Rectal smooth muscle tissue (tissue), 1 donor: ENCODE measurements around the gene GOLT1A.

Experiments
- H3K27ac ChIP-seq: one replicate; pipeline ENCODE4 v1.7.0; 2013; ENCODE audit warnings: low read depth, low read length, inconsistent platforms
- H3K27me3 ChIP-seq: one replicate; pipeline ENCODE4 v1.7.0; 2013; ENCODE audit warnings: low read length; ENCODE audit not compliant: control insufficient read depth, insufficient read depth
- H3K36me3 ChIP-seq: one replicate; pipeline ENCODE4 v1.7.0; 2013; ENCODE audit warnings: low read length; ENCODE audit not compliant: control insufficient read depth, insufficient read depth
- H3K4me1 ChIP-seq: one replicate; pipeline ENCODE4 v1.7.0; 2013; ENCODE audit warnings: low read length; ENCODE audit not compliant: control insufficient read depth, insufficient read depth
- H3K4me3 ChIP-seq: one replicate; pipeline ENCODE4 v1.7.0; 2013; ENCODE audit warnings: low read length
- H3K9ac ChIP-seq: one replicate; pipeline ENCODE4 v1.7.0; 2013; ENCODE audit warnings: low read length

The GOLT1A gene

GRCh38 chr1:204174958-204175357 lies 38.8 kb downstream of the GOLT1A start:
- no peaks in the 10 kb centered on the region for H3K4me1 ChIP-seq

DNA sequence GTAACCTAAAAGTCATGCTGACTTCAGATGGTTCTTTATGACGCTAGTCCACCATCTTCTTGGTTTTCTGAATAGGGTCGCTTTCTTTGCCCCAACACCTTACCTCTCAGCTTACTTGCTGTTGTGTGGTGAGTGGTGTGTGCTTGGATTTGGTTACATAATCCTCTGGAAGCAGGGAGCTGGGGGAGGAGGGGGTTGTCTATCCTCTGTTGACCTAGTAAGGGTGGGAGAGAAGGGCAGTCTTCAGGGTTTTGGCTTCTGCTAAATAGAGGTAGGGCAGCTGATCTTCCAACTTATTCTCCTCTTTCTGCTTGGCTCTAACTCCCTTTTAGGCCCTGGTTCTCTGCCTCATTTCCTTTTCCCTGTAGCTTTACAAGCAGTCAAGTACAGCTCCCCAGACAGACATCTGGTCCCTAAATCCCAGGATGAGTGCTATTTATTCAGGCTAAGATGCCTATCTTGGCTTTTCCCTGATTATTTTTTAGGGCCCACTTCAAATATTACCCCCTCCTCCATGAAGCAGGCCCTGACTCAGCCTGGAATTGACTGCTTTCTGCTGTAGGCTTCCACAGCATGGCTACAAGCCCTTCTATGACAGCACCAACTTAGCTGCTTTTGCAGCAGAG lies 41.3 kb downstream of the GOLT1A start:
- H3K36me3 ChIP-seq, result no peaks in the 10 kb centered on the region
- no peak overlapping the region for H3K27ac ChIP-seq
- H3K9ac ChIP-seq, result no peak overlapping the region
- no peak overlapping the region for H3K4me3 ChIP-seq
- no peaks in the 10 kb centered on the region for H3K4me1 ChIP-seq
- no peaks in the 10 kb centered on the region for H3K27me3 ChIP-seq

More at GRCh38 chr1:204174958-204175357, 38.8 kb downstream of the GOLT1A start:
- Histone ChIP-seq H3K27me3 (no peaks in the 10 kb centered on the region), H3K4me3 (no peak overlapping the region), H3K36me3 (no peaks in the 10 kb centered on the region), H3K9ac (no peak overlapping the region), H3K27ac (no peak overlapping the region)

DNA sequence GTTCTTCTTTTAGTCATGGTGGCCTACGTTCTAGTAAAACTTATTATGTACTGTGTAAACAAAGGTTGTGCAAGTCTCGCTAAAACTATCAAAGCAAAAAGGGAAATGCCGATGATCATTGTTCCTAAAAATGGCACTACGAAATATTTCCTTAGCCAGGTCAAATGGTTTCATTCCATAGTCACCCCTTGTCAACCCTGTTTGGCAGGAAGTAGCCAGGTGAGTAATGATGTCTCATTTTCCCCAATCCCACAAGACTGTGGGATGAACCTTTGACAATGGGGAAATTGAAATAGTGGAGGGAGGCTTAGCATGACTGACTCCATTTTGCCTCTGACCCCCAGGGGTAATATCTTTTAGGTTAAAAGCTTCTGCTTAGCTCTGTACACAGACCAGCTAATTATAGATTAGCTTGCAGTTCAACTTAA lies 42.0 kb downstream of the GOLT1A start:
- Histone ChIP-seq H3K4me1 (no peaks in the 10 kb centered on the region), H3K27ac (no peak overlapping the region), H3K36me3 (no peaks in the 10 kb centered on the region), H3K4me3 (no peak overlapping the region), H3K27me3 (no peaks in the 10 kb centered on the region), H3K9ac (no peak overlapping the region)

- no peak overlapping the region for H3K4me3 ChIP-seq
- H3K4me1 ChIP-seq, result no peaks in the 10 kb centered on the region
- no peak overlapping the region for H3K27ac ChIP-seq
- no peak overlapping the region for H3K9ac ChIP-seq
- H3K36me3 ChIP-seq, result no peaks in the 10 kb centered on the region
- H3K27me3 ChIP-seq, result no peaks in the 10 kb centered on the region
Measured at GRCh38 chr1:204170494-204171155, 43.2 kb downstream of the GOLT1A start.

- Histone ChIP-seq H3K4me1 (no peaks in the 10 kb centered on the region), H3K9ac (no peak overlapping the region), H3K27me3 (no peaks in the 10 kb centered on the region), H3K36me3 (no peaks in the 10 kb centered on the region), H3K27ac (no peak overlapping the region), H3K4me3 (no peak overlapping the region)
Measured at GRCh38 chr1:204169858-204170257, 43.9 kb downstream of the GOLT1A start.

DNA sequence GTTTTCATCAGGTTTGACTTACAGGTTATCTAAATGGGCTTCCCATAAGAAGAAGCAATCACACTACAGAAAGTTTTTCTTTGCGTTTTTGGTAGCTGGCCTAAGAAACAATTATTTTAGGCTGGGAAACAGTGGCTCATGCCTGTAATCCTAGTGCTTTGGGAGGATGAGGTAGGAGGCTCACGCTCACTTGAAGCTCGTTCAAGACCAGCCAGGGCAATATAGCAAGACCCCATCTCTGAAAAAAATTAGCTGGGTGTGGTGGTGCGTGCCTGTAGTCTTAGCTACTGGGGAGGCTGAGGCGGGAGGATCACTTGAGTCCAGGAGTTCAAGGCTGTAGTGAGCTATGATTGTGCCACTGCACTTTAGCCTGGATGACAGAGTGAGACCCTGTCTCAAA lies 46.1 kb downstream of the GOLT1A start:
- H3K4me1 ChIP-seq, result no peaks in the 10 kb centered on the region
- no peaks in the 10 kb centered on the region for H3K27me3 ChIP-seq
- no peak overlapping the region for H3K4me3 ChIP-seq
- H3K36me3 ChIP-seq, result no peaks in the 10 kb centered on the region
- no peak overlapping the region for H3K9ac ChIP-seq
- H3K27ac ChIP-seq, result no peak overlapping the region

- H3K27ac ChIP-seq, result no peak within 1 kb of the TSS
- H3K27me3 ChIP-seq, result no peaks in the 10 kb centered on the region
- H3K4me1 ChIP-seq, result no peaks in the 10 kb centered on the region
- no peak within 1 kb of the TSS for H3K4me3 ChIP-seq
- H3K9ac ChIP-seq, result no peak within 1 kb of the TSS
- H3K36me3 ChIP-seq, result no peaks in the 10 kb centered on the region
Measured at GRCh38 chr1:204166219-204166618, 47.6 kb downstream of the GOLT1A start, which contains the start of gene REN. Gene REN (minus strand): TSS chr1:204166337. CDS start chr1:204166293, 44 bp downstream.

GRCh38 chr1:204162494-204163074 lies 51.2 kb downstream of the GOLT1A start:
- no peak overlapping the region for H3K9ac ChIP-seq
- H3K4me1 ChIP-seq, result no peaks in the 10 kb centered on the region
- no peaks in the 10 kb centered on the region for H3K36me3 ChIP-seq
- H3K27me3 ChIP-seq, result no peaks in the 10 kb centered on the region
- no peak overlapping the region for H3K27ac ChIP-seq
- H3K4me3 ChIP-seq, result no peak overlapping the region

DNA sequence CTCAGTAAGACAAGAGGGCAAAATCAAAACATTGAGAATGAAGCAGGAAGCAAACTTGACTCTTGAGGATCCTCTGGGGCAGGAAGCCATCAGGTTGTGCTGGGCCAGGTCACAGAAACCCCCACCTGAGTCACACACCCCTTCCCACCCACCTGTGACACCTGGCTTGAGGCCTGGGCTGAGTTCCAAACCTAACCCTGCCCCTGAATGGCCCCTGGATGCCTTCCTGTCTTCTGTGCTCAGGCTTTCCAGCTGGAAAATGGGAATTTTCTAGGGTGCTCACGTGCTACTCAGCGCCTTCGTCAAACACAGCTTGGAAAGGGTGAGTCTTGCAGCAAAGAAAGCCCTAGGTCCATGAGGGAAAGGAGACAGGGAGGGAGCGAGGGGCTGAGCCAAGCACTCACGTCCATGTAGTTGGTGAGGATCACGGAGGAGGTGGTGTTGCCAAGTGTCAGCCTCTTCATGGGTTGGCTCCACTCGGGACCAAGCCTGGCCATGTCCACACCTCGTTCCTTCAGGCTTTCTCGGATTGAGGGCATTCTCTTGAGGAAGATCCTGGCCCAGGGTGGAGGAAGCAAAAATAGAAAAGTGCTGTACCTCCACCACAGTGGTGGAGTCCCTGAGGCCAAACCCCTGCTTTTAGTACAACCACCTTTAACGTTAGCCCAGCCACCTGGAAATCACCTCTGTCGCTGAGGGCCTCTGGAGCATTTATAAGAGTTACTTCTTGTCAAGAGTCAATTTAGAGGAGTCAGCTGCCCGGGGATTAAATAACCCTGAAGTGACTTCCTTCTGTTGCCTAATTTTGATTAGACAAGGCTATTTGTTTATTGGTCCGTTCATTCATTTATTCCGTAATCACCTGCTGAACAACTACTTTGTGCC lies 51.9 kb downstream of the GOLT1A start:
- Histone ChIP-seq H3K27me3 (no peaks in the 10 kb centered on the region), H3K27ac (no peak overlapping the region)

DNA sequence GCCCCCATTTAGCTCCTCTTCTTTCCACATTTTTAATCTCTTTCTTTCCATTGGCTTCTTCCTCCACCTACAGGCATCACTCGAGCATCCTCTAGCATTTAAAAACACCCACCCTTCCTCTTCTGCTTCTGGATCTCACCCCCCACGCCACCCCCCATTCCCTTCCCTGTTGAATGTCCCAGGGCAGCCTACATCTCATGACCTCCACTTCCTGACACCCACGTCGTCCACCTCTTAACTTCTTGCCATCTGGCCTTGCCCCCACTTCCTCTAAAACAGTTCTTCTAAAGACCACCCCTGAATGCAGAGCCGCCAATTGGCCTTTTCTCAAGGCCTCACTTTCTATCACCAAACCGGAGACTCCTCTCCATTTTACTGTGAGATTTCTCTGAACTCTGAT lies 55.8 kb downstream of the GOLT1A start:
- Histone ChIP-seq H3K27ac (no peak overlapping the region), H3K4me3 (no peak overlapping the region), H3K27me3 (no peaks in the 10 kb centered on the region), H3K36me3 (no peaks in the 10 kb centered on the region), H3K4me1 (no peaks in the 10 kb centered on the region), H3K9ac (no peak overlapping the region)

More for the DNA sequence above, 51.9 kb downstream of the GOLT1A start:
- Histone ChIP-seq H3K9ac (no peak overlapping the region), H3K4me1 (no peaks in the 10 kb centered on the region), H3K36me3 (no peaks in the 10 kb centered on the region), H3K4me3 (no peak overlapping the region)

DNA sequence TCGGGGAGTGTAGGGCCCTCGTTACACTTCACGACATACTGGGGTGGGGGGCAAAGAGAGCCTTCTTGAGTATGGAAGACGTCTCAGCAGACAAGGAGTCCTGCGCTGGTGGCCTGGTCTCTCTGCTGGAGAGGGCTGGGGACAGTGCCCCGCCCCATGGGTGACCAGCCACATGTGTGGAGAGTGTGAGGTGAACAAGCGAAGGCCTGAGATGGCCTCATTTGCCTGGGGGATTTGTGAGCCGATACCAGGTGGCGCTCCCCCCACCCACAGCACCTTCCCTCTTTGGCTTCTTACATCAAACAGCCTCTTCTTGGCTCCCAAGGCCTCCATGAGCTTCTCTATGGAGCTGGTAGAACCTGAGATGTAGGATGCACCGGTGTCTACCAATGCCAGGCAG lies 57.9 kb downstream of the GOLT1A start:
- no peaks in the 10 kb centered on the region for H3K36me3 ChIP-seq
- H3K4me3 ChIP-seq, result no peak overlapping the region
- H3K27me3 ChIP-seq, result no peaks in the 10 kb centered on the region
- no peak overlapping the region for H3K9ac ChIP-seq
- H3K27ac ChIP-seq, result no peak overlapping the region
- no peaks in the 10 kb centered on the region for H3K4me1 ChIP-seq

DNA sequence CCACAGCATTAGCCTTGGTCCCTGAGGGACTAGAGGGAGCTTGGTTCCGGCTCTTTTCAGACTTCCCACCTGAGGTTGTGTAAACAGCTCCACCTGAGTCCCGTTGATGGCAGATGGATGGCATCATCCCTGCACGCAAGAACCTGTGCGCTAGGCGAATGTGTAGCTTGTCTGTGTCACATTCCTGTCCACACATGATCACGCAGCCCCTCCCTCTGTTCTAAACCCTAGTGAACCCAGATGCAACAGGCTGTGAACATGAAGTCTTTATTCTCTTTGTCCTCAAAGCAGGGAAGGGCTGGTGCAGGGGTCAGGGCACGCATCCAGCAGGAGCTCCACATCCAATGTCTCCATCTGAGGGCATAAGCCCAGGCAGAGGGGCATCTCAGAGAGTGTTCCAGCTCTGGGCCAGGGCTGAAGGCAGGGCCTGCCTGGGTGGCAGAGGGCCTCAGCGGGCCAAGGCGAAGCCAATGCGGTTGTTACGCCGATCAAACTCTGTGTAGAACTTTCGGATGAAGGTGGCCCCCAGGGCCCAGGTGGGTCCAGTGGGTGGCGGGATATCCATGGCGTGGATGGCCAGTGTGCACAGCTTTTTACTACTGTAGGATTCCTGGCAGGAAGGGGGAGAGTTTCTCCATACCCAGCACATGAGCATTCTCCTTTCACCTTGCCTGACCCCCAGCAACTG lies 59.1 kb downstream of the GOLT1A start:
- Histone ChIP-seq H3K36me3 (no peaks in the 10 kb centered on the region), H3K9ac (no peak overlapping the region), H3K27ac (no peak overlapping the region), H3K27me3 (no peaks in the 10 kb centered on the region), H3K4me3 (no peak overlapping the region), H3K4me1 (no peaks in the 10 kb centered on the region)
